ENCODE results near the gene LYST.
"Not testable (repeated sequence)": the region's sequence is repeated elsewhere in the genome, so short reads cannot be mapped to it uniquely, and the experiment has no call there.

Gene LYST

GRCh38 chr1:235758931-235759330 is 107.8 kb downstream of the LYST start:
- no peak for DNase-seq (ENCODE audit: low read depth)

DNA sequence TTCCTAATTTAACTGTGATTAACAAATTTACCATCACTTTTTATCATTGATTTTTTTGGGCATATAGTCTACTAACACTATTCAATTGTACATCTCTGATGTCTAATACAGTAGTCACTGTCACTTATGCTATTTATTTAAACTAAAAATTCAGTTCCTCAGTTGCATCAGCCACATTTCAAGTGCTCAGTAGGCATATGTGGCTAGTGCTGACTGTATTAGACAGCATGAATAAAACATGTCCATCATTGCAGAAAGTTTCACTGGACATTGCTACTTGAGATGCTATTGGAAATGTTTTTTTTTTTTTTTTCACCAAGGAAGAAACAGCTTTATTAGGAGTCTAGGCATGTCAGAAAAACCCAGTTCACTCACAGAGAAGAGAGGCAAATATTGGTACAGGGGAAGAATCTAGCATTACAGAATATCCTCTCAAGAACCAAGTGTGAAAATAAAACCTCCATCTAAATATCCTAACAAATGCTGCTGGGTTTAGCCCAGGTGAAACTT is 109.1 kb downstream of the LYST start:
- no peak for DNase-seq (ENCODE audit: low read depth)

DNA sequence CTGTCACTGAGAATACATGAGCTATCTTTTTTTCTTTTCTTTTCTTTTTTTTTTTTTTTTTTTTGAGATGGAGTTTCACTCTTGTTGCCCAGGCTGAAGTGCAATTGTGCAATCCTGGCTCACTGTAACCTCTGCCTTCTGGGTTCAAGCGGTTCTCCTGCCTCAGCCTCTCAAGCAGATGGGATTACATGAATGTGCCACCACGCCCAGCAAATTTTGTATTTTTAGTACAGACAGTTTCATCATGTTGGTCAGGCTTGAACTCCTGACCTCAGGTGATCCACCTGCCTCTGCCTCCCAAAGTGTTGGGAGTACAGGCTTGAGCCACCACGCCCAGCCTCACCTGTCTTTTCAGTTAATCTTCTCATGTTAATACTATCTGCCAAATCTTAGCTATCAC is 112.5 kb downstream of the LYST start:
- DNase-seq (ENCODE audit: low read depth) = not testable (repeated sequence)

- no peak for DNase-seq (ENCODE audit: low read depth)
These were observed 116.9 kb downstream of the LYST start for GRCh38 chr1:235749755-235750300.

DNA sequence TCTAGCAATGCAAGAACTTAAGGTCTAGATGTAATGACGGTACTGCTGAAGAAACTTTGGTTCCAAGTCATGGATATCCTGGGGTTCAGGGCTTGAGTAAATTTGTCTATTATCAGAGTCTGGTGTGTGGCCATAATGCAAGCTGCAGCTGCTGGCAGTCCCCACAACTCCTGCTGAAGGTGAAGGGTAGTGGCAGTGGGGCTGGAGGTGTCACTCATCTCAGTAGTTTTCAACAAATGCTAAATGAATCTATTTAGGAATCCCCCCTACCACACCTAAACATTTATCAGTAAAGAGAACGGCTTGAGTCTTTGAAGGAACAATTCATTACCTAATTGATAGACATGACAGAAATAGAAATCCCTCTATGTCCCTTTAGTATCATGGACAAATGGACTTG is 118.0 kb downstream of the LYST start:
- no peak for DNase-seq (ENCODE audit: low read depth)

DNA sequence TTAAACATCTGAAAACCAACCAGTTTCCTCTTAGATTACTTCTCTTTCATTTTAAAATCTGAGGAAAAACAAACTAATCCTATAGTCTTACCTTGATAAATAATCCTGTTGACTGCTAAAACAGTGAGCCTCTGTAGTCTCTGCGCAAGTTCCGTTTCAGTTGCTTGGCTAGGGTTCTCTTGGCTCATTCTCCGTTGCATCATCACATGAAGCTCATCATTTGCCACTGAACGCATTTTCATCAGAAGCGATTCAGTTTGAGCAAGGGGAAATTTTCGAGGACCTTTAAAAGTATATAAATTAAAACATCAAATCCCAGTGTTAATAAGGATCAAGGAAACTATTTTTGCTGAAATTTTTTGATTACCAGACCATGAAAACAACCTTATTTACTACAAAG is 120.5 kb downstream of the LYST start:
- no peak for DNase-seq (ENCODE audit: low read depth)

DNA sequence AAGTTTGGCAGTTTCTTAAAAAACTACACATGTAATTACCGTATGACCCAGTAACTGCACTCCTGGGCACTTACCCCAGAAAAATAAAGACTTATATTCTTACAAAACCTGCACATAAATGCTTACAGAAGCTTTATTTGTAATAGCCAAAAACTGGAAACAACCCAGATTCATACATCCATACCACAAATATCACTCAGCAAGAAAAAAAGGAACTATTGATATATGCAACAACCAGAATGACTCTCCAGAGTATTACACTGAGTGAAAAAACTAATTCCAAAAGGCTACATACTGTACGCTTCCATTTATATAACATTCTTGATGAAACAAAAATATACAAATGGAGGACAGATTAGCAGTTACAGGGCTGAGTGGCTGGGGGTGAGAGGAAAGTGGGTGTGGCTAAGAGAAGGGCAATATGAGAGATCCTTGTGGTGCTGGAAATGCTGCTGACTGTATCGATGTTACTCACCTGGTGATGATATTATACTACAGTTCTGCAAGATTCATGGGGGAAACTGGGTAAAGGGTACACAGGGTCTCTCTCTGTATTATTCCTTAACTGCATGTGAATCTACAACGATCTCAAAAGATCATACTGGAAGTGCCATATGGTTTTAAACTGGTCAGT is 121.1 kb downstream of the LYST start:
- no peak for DNase-seq (ENCODE audit: low read depth)

GRCh38 chr1:235742914-235743599 is 123.6 kb downstream of the LYST start:
- no peak for DNase-seq (ENCODE audit: low read depth)

- no peak for DNase-seq (ENCODE audit: low read depth)
These were observed 125.4 kb downstream of the LYST start for GRCh38 chr1:235741294-235741693.

- no peak for DNase-seq (ENCODE audit: low read depth)
These were observed 127.1 kb downstream of the LYST start for GRCh38 chr1:235739631-235740030.

DNA sequence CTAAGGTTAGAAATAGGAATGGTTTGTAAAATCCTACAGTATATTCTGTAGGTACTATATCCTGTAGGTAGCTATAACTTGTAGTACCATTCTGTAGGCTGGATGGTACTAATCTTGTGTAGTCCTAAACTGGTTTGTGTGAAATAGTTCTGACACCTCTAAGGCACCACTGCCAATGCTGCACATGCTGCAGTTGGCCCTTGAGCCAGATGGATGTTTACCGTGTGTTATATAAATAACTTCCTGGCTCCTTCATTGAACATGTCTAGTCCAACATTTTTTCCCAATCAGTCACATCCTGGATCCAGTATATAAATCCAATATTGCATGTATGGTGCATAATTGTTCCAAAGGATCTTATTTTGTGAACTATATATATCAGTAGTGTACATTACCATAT is 127.6 kb downstream of the LYST start:
- DNase-seq (ENCODE audit: low read depth) = no peak

DNA sequence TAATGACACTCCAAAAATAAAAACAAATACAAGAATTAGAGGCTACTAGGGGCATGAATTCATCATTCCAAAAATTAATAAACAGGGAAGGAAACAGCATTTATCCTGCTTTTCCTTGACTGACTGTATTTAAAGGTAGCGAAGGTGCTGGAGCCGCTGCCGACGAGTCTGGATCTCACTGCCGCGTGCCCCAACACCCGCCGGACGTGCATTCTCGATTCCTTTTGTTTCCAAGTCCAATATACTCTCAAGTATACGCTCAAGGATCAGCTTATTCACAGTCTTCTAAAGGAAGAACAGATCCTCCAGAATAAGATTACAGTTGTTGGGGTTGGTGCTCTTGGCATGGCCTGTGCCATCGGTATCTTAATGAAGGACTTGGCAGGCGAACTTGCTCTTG is 129.0 kb downstream of the LYST start:
- no peak for DNase-seq (ENCODE audit: low read depth)

DNA sequence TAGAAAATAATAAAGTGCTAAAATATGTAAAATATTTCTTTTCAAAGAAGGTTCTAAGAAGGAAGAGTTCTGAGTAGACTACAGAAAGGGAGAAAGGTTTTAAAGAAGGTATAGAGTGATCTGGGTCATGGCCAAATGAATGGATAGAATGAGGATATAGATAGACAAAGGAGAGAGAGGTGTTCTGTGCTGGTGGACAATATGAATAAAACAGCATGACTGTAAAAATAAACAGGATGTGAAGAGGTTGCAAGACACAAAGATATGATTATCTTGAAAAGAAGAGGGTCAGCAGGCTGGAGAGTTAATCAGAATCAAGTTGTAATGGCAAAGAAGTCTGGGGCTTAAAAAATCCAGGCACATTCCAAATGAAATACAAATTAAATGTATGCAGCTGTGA is 130.4 kb downstream of the LYST start:
- no peak for DNase-seq (ENCODE audit: low read depth)

- no peak for DNase-seq (ENCODE audit: low read depth)
These were observed 131.1 kb downstream of the LYST start for GRCh38 chr1:235735621-235736020.

DNA sequence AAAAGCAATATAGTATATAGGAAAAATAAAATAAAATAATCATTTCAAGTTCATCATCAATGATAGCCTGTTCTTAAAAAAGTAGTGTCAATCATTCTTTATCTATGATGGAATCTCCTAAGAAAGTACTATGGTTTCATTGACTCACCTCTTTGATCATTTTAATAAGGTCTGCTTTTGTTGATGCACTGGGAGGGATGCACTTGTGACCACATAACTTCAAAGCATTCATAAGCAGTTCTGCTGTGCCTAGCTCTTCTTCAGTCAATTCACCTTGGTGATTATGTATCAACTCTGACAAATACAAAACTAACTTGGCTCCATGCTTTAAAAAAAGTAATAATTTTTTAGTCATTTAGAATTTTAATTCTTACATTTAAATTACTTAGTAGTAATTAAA is 132.4 kb downstream of the LYST start:
- no peak for DNase-seq (ENCODE audit: low read depth)

- DNase-seq (ENCODE audit: low read depth) = no peak
These were observed 136.7 kb downstream of the LYST start for GRCh38 chr1:235730007-235730406.

- DNase-seq (ENCODE audit: low read depth) = no peak
These were observed 140.1 kb downstream of the LYST start for GRCh38 chr1:235726557-235726956.

DNA sequence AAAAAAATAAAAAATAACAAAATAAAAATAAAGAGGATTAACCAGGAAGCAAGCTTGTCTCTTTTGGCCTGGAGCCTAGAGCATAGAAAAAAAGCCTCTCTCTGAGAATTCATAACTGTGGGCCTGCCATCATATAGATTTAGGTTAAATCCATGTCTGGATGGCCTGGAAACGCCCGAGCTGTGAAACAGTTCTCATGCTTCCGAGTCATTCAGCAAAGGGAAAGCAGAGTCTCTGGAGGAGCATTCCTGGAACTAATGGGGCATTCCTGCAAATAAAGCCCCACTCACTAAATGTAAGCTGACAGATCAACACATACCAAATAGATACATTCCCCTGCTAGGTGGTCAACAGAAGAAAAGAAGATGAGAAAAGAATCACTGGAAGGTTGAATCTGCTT is 141.3 kb downstream of the LYST start:
- DNase-seq (ENCODE audit: low read depth) = no peak

- DNase-seq (ENCODE audit: low read depth) = no peak
These were observed 142.0 kb downstream of the LYST start for GRCh38 chr1:235724730-235725129.

- no peak for DNase-seq (ENCODE audit: low read depth)
These were observed 143.8 kb downstream of the LYST start for GRCh38 chr1:235722858-235723257.

- no peak for DNase-seq (ENCODE audit: low read depth)
These were observed 144.7 kb downstream of the LYST start for GRCh38 chr1:235721982-235722381.

DNA sequence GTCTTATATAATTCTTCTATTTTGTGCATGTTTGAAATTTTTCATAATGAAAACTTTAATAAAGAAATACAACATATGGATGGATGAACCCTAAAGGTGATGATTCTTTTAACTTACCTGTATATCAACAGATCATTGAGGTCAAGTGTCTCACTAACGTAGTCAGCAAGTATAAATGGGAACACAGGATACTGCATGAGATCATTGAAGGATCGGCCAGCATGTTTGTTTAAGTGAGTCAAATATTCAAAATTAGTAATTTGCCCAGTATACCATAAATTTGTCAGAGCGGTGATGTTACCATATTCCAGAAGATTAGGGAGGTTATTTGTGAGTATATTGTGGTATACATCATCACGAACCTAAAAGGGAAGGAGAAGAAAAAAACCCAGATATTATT is 146.2 kb downstream of the LYST start:
- no peak for DNase-seq (ENCODE audit: low read depth)

DNA sequence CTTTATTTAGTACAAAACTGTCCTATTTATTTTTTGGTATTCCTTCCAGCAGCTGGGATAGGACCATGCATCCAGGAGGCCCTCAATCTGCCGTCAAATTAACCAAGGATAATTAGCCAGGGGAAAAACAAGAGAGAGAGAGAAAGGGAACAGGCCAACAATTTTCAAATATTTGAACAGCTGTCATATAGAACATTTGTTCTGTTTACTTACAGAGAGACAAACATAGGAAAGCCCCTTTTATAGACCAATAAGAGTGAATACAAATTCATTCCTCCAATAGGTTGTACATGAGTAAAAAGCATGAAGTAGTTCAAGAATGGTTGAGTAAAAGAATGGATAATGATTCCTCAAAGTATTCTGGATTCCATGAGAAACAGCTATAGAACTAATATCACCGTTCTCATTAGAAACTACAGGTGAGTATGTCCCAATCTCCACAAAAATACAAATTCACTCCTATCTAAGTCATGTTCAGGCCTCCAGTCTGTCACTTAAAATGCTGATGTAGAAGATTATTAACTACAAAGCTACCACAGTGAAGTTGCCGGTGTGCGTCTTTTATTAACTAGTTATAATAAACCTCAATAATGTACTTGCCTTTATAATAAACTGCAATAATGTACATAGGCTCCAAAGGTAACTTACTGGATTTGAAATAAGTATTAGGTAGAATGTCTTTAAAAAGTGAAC is 152.4 kb downstream of the LYST start:
- DNase-seq (ENCODE audit: low read depth) = no peak

Measured in T-helper 22 cell (primary cell).